ENCODE measurements around the gene HOXC5. TPM values are rescaled to one million over a fixed set of nuclear protein-coding genes. Genes with fewer than 3 reads are reported as not detected.

The HOXC5 gene
- total RNA-seq, 1 donor from 2014 or later, result not detected

- Mint-ChIP-seq H3K4me3 (ENCODE audit: unreplicated experiment) (no peak overlapping the region), H3K27me3 (ENCODE audit: unreplicated experiment) (peaks cover 82% of the 10 kb centered on the region), H3K9me3 (ENCODE audit: unreplicated experiment) (no peaks in the 10 kb centered on the region), H3K4me1 (ENCODE audit: unreplicated experiment) (peaks cover 16% of the 10 kb centered on the region), H3K27ac (ENCODE audit: unreplicated experiment) (no peak overlapping the region), H3K36me3 (ENCODE audit: unreplicated experiment) (no peaks in the 10 kb centered on the region)
- no peak for DNase-seq (ENCODE audit: extremely low spot score, unreplicated experiment)
- TF ChIP-seq, protein P1, sequence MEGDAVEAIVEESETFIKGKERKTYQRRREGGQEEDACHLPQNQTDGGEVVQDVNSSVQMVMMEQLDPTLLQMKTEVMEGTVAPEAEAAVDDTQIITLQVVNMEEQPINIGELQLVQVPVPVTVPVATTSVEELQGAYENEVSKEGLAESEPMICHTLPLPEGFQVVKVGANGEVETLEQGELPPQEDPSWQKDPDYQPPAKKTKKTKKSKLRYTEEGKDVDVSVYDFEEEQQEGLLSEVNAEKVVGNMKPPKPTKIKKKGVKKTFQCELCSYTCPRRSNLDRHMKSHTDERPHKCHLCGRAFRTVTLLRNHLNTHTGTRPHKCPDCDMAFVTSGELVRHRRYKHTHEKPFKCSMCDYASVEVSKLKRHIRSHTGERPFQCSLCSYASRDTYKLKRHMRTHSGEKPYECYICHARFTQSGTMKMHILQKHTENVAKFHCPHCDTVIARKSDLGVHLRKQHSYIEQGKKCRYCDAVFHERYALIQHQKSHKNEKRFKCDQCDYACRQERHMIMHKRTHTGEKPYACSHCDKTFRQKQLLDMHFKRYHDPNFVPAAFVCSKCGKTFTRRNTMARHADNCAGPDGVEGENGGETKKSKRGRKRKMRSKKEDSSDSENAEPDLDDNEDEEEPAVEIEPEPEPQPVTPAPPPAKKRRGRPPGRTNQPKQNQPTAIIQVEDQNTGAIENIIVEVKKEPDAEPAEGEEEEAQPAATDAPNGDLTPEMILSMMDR (IDR thresholded peaks at IDR 0.05), result no peak
Observed at GRCh38 chr12:54016478-54016964, 16.3 kb upstream of the HOXC5 start.

GRCh38 chr12:54017027-54017788 is 15.6 kb upstream of the HOXC5 start:
- peaks cover 16% of the 10 kb centered on the region for H3K4me1 Mint-ChIP-seq (ENCODE audit: unreplicated experiment)
- no peak for DNase-seq (ENCODE audit: extremely low spot score, unreplicated experiment)
- H3K4me3 Mint-ChIP-seq (ENCODE audit: unreplicated experiment), result peak overlapping the region; percentile 71
- peaks cover 82% of the 10 kb centered on the region for H3K27me3 Mint-ChIP-seq (ENCODE audit: unreplicated experiment)
- TF ChIP-seq, protein P1 (IDR thresholded peaks at IDR 0.05), result no peak
- H3K36me3 Mint-ChIP-seq (ENCODE audit: unreplicated experiment), result no peaks in the 10 kb centered on the region
- H3K9me3 Mint-ChIP-seq (ENCODE audit: unreplicated experiment), result no peaks in the 10 kb centered on the region
- no peak overlapping the region for H3K27ac Mint-ChIP-seq (ENCODE audit: unreplicated experiment)

GRCh38 chr12:54017878-54018467 is 14.9 kb upstream of the HOXC5 start:
- no peak overlapping the region for H3K27ac Mint-ChIP-seq (ENCODE audit: unreplicated experiment)
- H3K36me3 Mint-ChIP-seq (ENCODE audit: unreplicated experiment), result no peaks in the 10 kb centered on the region
- DNase-seq (ENCODE audit: extremely low spot score, unreplicated experiment), result no peak
- H3K9me3 Mint-ChIP-seq (ENCODE audit: unreplicated experiment), result no peaks in the 10 kb centered on the region
- peaks cover 16% of the 10 kb centered on the region for H3K4me1 Mint-ChIP-seq (ENCODE audit: unreplicated experiment)
- peaks cover 83% of the 10 kb centered on the region for H3K27me3 Mint-ChIP-seq (ENCODE audit: unreplicated experiment)
- TF ChIP-seq, protein P1 (IDR thresholded peaks at IDR 0.05), result no peak
- H3K4me3 Mint-ChIP-seq (ENCODE audit: unreplicated experiment), result peak overlapping the region; percentile 71

- peaks cover 83% of the 10 kb centered on the region for H3K27me3 Mint-ChIP-seq (ENCODE audit: unreplicated experiment)
- H3K36me3 Mint-ChIP-seq (ENCODE audit: unreplicated experiment), result no peaks in the 10 kb centered on the region
- H3K9me3 Mint-ChIP-seq (ENCODE audit: unreplicated experiment), result no peaks in the 10 kb centered on the region
- H3K4me3 Mint-ChIP-seq (ENCODE audit: unreplicated experiment), result peak overlapping the region; percentile 71
- DNase-seq (ENCODE audit: extremely low spot score, unreplicated experiment), result no peak
- H3K27ac Mint-ChIP-seq (ENCODE audit: unreplicated experiment), result no peak overlapping the region
- TF ChIP-seq, protein P1 (IDR thresholded peaks at IDR 0.05), result no peak
- peaks cover 16% of the 10 kb centered on the region for H3K4me1 Mint-ChIP-seq (ENCODE audit: unreplicated experiment)
Observed at GRCh38 chr12:54018468-54018984, 14.3 kb upstream of the HOXC5 start.
